ENCODE measurements around the gene RGS9BP. TPM values are rescaled to one million over a fixed set of nuclear protein-coding genes. Genes with fewer than 3 reads are reported as not detected.

RGS9BP gene
- total and polyA plus RNA-seq, 2 of the 13 experiments (the other 11 are each of a cell fraction or from before 2014, with no cell fraction given), result 0.01 TPM; not detected in 1

GRCh38 chr19:32691952-32692726 lies 16.5 kb downstream of the RGS9BP start (continued):
- no peak for TF ChIP-seq LCORL (IDR thresholded peaks at IDR 0.05)
- TF ChIP-seq LCORL (CRISPR knock-in tag; IDR thresholded peaks at IDR 0.05), result no peak; the same call in 1 of the 2 replicates
- no peak for TF ChIP-seq HNRNPH1 (optimal IDR thresholded peaks at IDR 0.05; ENCODE audit: low read depth, low read length)
- TF ChIP-seq ZSCAN5A (CRISPR knock-in tag; IDR thresholded peaks at IDR 0.05; ENCODE audit: borderline replicate concordance), result no peak
- no peak for TF ChIP-seq ZNF644 (CRISPR knock-in tag; IDR thresholded peaks at IDR 0.05; ENCODE audit: low read depth)
- no peak for TF ChIP-seq ZFAT (CRISPR knock-in tag; conservative IDR thresholded peaks at IDR 0.05)
- TF ChIP-seq PHF21A (CRISPR knock-in tag; IDR thresholded peaks at IDR 0.05), result 0 out of 2 replicates have a peak, but pooled peaks have one; percentile 10
- no peak for TF ChIP-seq SCMH1 (CRISPR knock-in tag; IDR thresholded peaks at IDR 0.05; ENCODE audit: borderline replicate concordance)
- TF ChIP-seq RELA (CRISPR knock-in tag; IDR thresholded peaks at IDR 0.05), result no peak
- no peak for TF ChIP-seq ZNF550 (CRISPR knock-in tag; IDR thresholded peaks at IDR 0.05; ENCODE audit: borderline replicate concordance)
- TF ChIP-seq NFATC3 (CRISPR knock-in tag; IDR thresholded peaks at IDR 0.05), result no peak
- no peak for TF ChIP-seq HES4 (CRISPR knock-in tag; IDR thresholded peaks at IDR 0.05; ENCODE audit: borderline replicate concordance)
- TF ChIP-seq ZNF354B (CRISPR knock-in tag; IDR thresholded peaks at IDR 0.05), result no peak
- TF ChIP-seq STAG1 (CRISPR knock-in tag; IDR thresholded peaks at IDR 0.05), result no peak
- 0 out of 2 replicates have a peak, but pooled peaks have one; percentile 6 for TF ChIP-seq NFKB2 (CRISPR knock-in tag; IDR thresholded peaks at IDR 0.05; ENCODE audit: borderline replicate concordance)
- TF ChIP-seq ZNF484 (CRISPR knock-in tag; IDR thresholded peaks at IDR 0.05; ENCODE audit: borderline replicate concordance, low read depth), result no peak
- no peak for TF ChIP-seq LRRFIP1 (CRISPR knock-in tag; conservative IDR thresholded peaks at IDR 0.05)
- TF ChIP-seq SAP130 (CRISPR knock-in tag; IDR thresholded peaks at IDR 0.05; ENCODE audit: low read depth), result no peak
- TF ChIP-seq ZNF496 (CRISPR knock-in tag; IDR thresholded peaks at IDR 0.05; ENCODE audit: insufficient replicate concordance), result no peak
- TF ChIP-seq GFI1 (CRISPR knock-in tag; IDR thresholded peaks at IDR 0.05; ENCODE audit: borderline replicate concordance), result no peak
- no peak for TF ChIP-seq TRIM22 (IDR thresholded peaks at IDR 0.05)
- TF ChIP-seq FOXC1 (CRISPR knock-in tag; IDR thresholded peaks at IDR 0.05; ENCODE audit: borderline replicate concordance), result no peak

All from HepG2 (cell line).